Esophagus muscularis mucosa (tissue), 4 donors: ENCODE results near the gene EPGN.

Experiments used
- EP300 ChIP-seq: sonication (generic); formaldehyde crosslinking; IDR thresholded peaks from one replicate; pipeline ENCODE4 v1.6.1; 2017; ENCODE audit warnings: antibody characterized with exemption
- POLR2A ChIP-seq: fragments of 450-650 bp; IDR thresholded peaks from one replicate; pipeline ENCODE4 v1.6.1; 2017; ENCODE audit warnings: antibody characterized with exemption, moderate library complexity, mild to moderate bottlenecking, low read depth
- POLR2AphosphoS5 ChIP-seq, 2 donors: sonication (generic); formaldehyde crosslinking; IDR thresholded peaks; one replicate each; pipeline ENCODE4 v1.6.1; 2017; ENCODE audit warnings: antibody characterized with exemption in 2 of 2
- TF ChIP-seq, protein P1 (sequence below), 3 experiments: fragments of 200-600 bp in 2 of 3; fragments of 450-650 bp in 1 of 3; sonication (generic) in 2 of 3; IDR thresholded peaks; one replicate each; pipeline ENCODE4 v1.5.1; 2017 to 2019; ENCODE audit warnings: antibody characterized with exemption in 3 of 3, mild to moderate bottlenecking in 2 of 3, moderate library complexity in 1 of 3

DNA sequence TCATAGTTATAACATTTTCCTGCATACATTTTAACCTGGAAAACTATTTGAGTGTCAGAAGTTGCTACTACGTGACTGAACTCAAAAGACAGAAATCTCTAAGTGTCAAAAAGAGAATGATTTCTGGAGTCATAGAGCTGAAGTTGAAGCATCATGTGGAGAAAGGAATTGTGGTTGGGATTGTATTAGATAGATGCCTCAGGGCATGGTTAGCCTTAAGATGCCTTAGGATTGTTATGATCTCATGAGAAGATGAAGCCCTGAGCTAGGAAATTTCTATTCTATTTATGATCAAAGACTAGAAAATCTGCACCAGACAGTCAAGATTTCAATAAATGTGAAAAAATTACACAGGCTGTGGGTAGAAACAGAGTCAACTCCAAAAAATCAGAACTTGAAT lies 20.2 kb downstream of the EPGN start:
- TF ChIP-seq POLR2AphosphoS5 (IDR thresholded peaks at IDR 0.05) (no peak), POLR2A (no peak), EP300 (no peak)
- TF ChIP-seq, protein P1, sequence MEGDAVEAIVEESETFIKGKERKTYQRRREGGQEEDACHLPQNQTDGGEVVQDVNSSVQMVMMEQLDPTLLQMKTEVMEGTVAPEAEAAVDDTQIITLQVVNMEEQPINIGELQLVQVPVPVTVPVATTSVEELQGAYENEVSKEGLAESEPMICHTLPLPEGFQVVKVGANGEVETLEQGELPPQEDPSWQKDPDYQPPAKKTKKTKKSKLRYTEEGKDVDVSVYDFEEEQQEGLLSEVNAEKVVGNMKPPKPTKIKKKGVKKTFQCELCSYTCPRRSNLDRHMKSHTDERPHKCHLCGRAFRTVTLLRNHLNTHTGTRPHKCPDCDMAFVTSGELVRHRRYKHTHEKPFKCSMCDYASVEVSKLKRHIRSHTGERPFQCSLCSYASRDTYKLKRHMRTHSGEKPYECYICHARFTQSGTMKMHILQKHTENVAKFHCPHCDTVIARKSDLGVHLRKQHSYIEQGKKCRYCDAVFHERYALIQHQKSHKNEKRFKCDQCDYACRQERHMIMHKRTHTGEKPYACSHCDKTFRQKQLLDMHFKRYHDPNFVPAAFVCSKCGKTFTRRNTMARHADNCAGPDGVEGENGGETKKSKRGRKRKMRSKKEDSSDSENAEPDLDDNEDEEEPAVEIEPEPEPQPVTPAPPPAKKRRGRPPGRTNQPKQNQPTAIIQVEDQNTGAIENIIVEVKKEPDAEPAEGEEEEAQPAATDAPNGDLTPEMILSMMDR (IDR thresholded peaks at IDR 0.05), result no peak
